Chondrocyte (in vitro differentiated cells): ENCODE data around the gene ANKS4B. TPM values are rescaled to one million over a fixed set of nuclear protein-coding genes. Genes with fewer than 3 reads are reported as not detected.

Source experiments
- DNase-seq: peaks from one replicate; pipeline ENCODE4 v3.0.0; 2021; ENCODE audit warnings: mixed read lengths, low spot score
- H3K27ac Mint-ChIP-seq: one replicate; pipeline ENCODE4 v1.8.0; 2021; ENCODE audit warnings: mild to moderate bottlenecking, moderate library complexity, mixed read lengths; ENCODE audit not compliant: unreplicated experiment
- H3K27me3 Mint-ChIP-seq: 2 replicates; pipeline ENCODE4 v1.8.0; 2021; ENCODE audit warnings: low read depth, mixed read lengths
- H3K36me3 Mint-ChIP-seq: 2 replicates; pipeline ENCODE4 v1.8.0; 2021; ENCODE audit warnings: low read depth, mixed read lengths
- H3K4me1 Mint-ChIP-seq: 2 replicates; pipeline ENCODE4 v1.8.0; 2021; ENCODE audit warnings: low read depth, mild to moderate bottlenecking, mixed read lengths
- H3K4me3 Mint-ChIP-seq: one replicate; pipeline ENCODE4 v1.8.0; 2021; ENCODE audit warnings: mild to moderate bottlenecking, moderate library complexity, mixed read lengths; ENCODE audit not compliant: unreplicated experiment
- H3K9me3 Mint-ChIP-seq: 2 replicates; pipeline ENCODE4 v1.8.0; 2021; ENCODE audit warnings: low read depth, mixed read lengths
- total RNA-seq: library from RNA; stranded (reverse); gene quantifications from 3 replicates; pipeline ENCODE4 v1.2.1, GENCODE V29; 2021
- TF ChIP-seq, protein P1 (sequence below): fragments of 200-600 bp; sonication (generic); IDR thresholded peaks from 2 replicates; pipeline ENCODE4 v1.5.0; 2021; ENCODE audit warnings: antibody characterized with exemption, mild to moderate bottlenecking, moderate library complexity

ANKS4B gene
- total RNA-seq, 1 donor from 2014 or later, result not detected

DNA sequence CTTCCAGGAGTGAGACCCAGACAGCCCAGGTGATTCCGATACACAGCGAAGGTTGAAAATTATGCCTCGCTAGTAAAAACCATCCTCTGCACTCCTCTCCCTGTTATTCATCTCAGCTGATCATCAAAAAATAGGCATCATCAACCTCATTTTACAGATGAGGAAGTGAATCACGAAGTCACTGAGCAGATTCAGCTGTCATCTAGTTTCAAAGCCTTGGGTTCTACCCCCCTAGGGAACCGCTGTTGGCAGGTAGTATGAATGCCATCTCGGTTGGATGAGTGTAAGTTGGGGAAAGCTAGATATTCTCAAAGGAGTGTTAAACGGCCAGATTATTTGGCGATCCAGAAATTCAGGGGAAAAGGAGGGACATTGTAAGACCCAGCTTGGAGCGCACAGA is 42.6 kb downstream of the ANKS4B start:
- H3K27ac Mint-ChIP-seq, result no peak overlapping the region
- H3K9me3 Mint-ChIP-seq, result no peaks in the 10 kb centered on the region
- peaks cover 7% of the 10 kb centered on the region for H3K4me1 Mint-ChIP-seq
- no peak for DNase-seq
- TF ChIP-seq, protein P1, sequence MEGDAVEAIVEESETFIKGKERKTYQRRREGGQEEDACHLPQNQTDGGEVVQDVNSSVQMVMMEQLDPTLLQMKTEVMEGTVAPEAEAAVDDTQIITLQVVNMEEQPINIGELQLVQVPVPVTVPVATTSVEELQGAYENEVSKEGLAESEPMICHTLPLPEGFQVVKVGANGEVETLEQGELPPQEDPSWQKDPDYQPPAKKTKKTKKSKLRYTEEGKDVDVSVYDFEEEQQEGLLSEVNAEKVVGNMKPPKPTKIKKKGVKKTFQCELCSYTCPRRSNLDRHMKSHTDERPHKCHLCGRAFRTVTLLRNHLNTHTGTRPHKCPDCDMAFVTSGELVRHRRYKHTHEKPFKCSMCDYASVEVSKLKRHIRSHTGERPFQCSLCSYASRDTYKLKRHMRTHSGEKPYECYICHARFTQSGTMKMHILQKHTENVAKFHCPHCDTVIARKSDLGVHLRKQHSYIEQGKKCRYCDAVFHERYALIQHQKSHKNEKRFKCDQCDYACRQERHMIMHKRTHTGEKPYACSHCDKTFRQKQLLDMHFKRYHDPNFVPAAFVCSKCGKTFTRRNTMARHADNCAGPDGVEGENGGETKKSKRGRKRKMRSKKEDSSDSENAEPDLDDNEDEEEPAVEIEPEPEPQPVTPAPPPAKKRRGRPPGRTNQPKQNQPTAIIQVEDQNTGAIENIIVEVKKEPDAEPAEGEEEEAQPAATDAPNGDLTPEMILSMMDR, result no peak
- peaks cover 70% of the 10 kb centered on the region for H3K27me3 Mint-ChIP-seq
- H3K4me3 Mint-ChIP-seq, result no peak overlapping the region
- H3K36me3 Mint-ChIP-seq, result no peaks in the 10 kb centered on the region

DNA sequence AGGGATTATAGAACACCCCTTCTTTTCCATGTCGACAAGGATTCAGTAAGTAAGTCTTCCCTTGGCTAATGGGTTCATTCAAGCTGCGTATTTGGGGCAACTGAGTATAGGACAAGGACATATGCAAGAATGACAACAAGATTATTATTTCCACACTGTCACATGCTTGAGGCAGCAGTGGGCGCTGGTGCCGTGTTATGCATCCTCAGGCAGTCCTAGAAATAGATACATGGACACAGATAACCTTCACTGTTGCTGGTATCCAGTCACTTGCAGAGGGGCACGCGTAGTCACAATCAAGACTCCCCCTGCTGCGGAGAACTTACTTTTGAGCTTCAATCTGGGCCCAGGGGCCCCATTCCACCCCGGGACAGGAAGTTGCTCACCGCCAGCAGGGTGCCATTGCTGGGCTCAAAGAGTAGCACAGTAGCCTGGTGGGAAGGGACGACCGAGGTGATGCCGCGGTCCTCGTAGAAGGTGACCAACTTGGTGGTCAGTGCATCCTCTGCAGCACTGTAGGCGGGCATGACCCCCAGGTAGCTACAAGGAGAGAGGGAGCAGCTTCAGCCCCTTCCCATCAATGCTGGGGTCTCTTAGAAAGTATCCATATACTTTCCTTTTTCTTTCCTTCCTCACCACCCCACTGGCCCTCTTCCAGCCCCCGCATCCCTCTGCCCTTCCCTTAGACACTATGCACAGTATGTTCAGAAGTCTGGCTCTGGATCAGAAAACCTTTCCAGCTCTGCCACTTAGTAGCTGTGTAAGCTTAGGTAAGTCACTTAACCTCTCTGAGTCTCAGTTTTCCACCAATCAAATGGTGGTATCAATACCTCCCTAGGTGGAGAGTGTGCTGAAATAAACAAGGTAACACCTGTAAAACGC is 43.8 kb downstream of the ANKS4B start:
- TF ChIP-seq, protein P1, result no peak
- no peak for DNase-seq
- no peak overlapping the region for H3K27ac Mint-ChIP-seq
- no peaks in the 10 kb centered on the region for H3K36me3 Mint-ChIP-seq
- H3K4me1 Mint-ChIP-seq, result peaks cover 7% of the 10 kb centered on the region
- no peaks in the 10 kb centered on the region for H3K9me3 Mint-ChIP-seq
- H3K4me3 Mint-ChIP-seq, result peak overlapping the region; percentile 64
- H3K27me3 Mint-ChIP-seq, result peaks cover 68% of the 10 kb centered on the region

DNA sequence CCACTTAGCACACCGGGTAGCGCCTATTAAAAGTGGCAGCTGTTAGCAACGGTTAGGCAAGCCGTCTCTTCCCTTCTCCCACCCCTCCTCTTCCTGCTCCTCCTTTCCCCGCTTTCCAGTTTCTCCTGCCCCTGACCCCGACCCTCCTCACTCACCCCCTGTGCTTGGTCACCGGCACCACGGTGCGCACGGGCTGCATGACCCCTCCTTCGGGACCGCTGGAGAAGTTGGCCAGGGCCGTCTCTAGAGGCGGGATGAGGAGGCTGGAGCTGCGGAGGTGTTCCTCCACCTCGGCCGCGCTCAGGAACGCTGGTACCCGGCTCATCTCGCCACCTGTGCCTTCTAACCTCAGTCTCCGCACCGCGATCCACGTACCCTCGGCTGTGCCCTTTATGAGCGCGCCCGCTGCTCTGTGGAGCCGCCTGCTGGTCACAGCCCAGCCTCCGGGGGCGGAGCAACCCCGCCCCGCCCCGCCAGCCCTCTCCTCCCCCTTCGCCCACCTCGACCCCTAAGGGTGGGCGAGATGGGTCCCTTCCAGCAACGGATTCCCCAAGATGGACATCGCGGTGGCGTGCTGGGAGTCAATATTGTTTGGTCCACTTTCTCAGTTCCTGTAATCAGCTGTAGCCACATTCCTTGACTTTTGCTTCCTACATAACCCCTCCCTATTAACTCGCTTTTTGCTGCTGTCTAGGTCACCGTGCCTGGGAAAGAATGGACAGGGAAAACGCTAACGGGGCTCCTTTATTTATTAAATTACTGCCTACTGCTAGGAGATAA is 44.6 kb downstream of the ANKS4B start, which contains the start of gene CRYM:
Gene CRYM, minus strand, starts transcription at position 364 of the 780 bp plus-strand sequence. Its CDS starts 39 bp downstream, at position 325.
- H3K27me3 Mint-ChIP-seq, result peaks cover 63% of the 10 kb centered on the region
- TF ChIP-seq, protein P1, result peak; percentile 94
- H3K4me1 Mint-ChIP-seq, result peaks cover 7% of the 10 kb centered on the region

DNA sequence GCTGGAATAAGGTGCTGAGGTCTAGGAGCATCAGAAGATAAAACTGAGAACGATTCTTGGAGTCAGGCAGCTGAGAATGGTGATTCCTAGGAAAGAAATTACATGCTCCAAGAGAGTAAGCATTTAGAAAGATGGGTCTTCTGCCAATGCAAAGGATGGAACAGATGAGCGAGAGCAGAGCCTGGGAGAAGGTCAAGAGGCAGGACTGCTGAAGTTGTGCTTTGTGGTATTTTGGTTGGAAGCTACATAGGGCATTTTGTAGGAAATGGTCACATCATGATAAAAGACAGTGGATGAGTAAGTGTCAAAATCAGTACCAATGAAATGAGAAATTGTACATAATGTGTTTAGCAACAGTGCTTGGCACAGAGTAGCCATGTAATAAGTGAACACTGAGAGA is 46.0 kb downstream of the ANKS4B start:
- DNase-seq, result no peak
- no peak overlapping the region for H3K27ac Mint-ChIP-seq

More for the DNA sequence above, 44.6 kb downstream of the ANKS4B start, which contains the start of gene CRYM:
- Mint-ChIP-seq H3K36me3 (no peaks in the 10 kb centered on the region), H3K4me3 (peak within 1 kb of the TSS; percentile 64), H3K27ac (no peak within 1 kb of the TSS), H3K9me3 (no peaks in the 10 kb centered on the region)
- peak; percentile 88 for DNase-seq

More for the DNA sequence above, 46.0 kb downstream of the ANKS4B start:
- Mint-ChIP-seq H3K4me1 (peaks cover 14% of the 10 kb centered on the region), H3K9me3 (no peaks in the 10 kb centered on the region), H3K4me3 (no peak overlapping the region), H3K36me3 (no peaks in the 10 kb centered on the region), H3K27me3 (peaks cover 63% of the 10 kb centered on the region)
- TF ChIP-seq, protein P1, result no peak
